ENCODE measurements around the gene CLIC6.

Gene CLIC6

DNA sequence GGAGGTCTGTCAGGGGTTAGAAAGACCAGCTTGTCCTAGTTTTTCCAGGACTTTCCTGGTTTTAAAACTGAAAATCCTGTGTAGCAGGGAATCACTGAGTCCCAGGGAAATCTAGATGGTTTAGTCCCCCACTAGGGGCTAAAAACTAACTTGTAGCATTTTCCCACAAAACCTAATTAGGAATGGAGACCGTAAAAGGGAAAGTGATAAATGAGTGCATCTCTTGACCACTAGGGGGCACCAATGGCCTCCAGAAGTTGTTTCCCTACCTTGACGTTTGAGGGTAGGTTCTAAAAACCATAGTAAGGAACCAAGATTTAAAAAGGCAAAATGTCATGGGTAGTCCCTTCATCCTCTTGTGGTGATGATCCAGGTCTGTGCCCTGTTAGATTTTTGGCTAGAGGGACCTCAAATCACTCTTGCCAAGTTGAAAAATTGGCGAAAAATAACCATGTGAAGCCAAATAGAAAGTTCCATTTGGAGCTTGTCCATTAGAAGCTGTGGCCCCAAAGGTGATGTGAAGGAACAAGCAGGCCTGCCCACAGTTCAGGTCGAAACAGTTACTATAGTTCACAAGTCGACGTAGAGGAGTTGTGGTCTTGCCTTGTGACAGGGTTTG, 24.5 kb downstream of the CLIC6 start:
- no peak for TF ChIP-seq MYC (IDR thresholded peaks at IDR 0.05; ENCODE audit: low read depth, low read length)
- TF ChIP-seq, protein P1, sequence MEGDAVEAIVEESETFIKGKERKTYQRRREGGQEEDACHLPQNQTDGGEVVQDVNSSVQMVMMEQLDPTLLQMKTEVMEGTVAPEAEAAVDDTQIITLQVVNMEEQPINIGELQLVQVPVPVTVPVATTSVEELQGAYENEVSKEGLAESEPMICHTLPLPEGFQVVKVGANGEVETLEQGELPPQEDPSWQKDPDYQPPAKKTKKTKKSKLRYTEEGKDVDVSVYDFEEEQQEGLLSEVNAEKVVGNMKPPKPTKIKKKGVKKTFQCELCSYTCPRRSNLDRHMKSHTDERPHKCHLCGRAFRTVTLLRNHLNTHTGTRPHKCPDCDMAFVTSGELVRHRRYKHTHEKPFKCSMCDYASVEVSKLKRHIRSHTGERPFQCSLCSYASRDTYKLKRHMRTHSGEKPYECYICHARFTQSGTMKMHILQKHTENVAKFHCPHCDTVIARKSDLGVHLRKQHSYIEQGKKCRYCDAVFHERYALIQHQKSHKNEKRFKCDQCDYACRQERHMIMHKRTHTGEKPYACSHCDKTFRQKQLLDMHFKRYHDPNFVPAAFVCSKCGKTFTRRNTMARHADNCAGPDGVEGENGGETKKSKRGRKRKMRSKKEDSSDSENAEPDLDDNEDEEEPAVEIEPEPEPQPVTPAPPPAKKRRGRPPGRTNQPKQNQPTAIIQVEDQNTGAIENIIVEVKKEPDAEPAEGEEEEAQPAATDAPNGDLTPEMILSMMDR (IDR thresholded peaks at IDR 0.05; ENCODE audit: low read depth, low read length) = peak; percentile 60
- H3K4me3 ChIP-seq (ENCODE audit: low read depth, low read length) = no peak overlapping the region
- DNase-seq (ENCODE audit: low read depth) = peak; percentile 71

DNA sequence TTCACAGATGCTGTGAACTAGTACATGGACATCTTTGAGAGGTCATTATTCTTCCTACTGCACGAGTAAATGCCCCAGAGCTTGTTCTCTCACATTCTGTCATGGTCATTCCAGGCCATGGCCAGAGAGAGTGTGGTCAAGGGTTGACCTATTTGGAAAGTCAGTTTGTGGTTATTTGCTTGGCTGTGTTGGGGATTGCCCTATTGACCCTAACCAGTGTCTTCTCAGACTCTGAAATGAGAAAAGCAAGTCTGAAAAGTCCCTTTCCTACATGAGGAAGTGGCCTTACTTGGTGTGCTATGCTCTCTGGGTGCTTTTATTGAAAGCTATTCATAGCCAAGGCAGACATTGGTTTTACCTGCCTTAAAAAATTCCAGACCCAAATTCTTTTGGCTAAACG, 26.6 kb downstream of the CLIC6 start:
- DNase-seq (ENCODE audit: low read depth) = no peak
- TF ChIP-seq MYC (IDR thresholded peaks at IDR 0.05; ENCODE audit: low read depth, low read length) (no peak), POLR2A (IDR thresholded peaks at IDR 0.05; ENCODE audit: extremely low read depth, insufficient read length) (no peak)
- TF ChIP-seq, protein P2, sequence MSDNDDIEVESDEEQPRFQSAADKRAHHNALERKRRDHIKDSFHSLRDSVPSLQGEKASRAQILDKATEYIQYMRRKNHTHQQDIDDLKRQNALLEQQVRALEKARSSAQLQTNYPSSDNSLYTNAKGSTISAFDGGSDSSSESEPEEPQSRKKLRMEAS (IDR thresholded peaks at IDR 0.05; ENCODE audit: low read depth, low read length) = no peak
- TF ChIP-seq, protein P1 (IDR thresholded peaks at IDR 0.05; ENCODE audit: low read depth, low read length) = no peak
- no peak overlapping the region for H3K4me3 ChIP-seq (ENCODE audit: low read depth, low read length)

DNA sequence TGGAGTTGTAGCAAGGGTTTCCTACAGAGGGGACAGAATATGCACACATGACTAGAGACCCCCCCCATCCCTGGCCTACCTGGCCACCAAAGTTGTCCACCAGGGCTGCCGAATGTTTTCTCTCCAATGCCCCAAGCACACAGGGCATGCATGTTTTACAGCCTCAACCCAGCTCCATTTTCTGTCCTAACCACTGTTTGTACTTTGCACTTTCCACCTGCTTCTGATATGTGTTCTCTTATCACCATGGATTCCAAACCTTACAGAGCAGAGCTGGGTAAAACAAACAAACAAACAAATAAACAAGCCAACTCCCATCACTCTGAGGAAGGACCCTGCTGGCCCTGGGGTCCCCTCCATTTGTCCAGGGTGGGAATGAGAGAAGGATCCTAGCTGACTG, 27.3 kb downstream of the CLIC6 start:
- DNase-seq (ENCODE audit: low read depth) = no peak
- no peak for TF ChIP-seq MYC (IDR thresholded peaks at IDR 0.05; ENCODE audit: low read depth, low read length)

DNA sequence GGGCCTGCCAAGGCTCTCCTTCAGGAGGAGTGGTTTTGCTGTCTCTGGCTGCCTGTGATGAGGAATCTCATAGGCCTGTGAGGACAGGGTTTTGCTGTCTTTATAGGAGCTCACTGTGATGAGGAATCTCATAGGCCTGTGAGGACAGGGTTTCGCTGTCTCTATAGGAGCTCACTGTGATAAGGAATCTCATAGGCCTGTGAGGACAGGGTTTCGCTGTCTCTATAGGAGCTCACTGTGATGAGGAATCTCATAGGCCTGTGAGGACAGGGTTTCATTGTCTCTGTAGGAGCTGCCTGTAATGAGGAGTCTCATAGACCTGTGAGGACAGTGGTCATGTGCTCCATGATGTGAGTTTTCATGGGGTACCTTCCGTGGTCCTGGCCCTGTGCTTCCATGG, 29.0 kb downstream of the CLIC6 start:
- no peak for DNase-seq (ENCODE audit: low read depth)
- no peak overlapping the region for H3K4me3 ChIP-seq (ENCODE audit: low read depth, low read length)
- TF ChIP-seq, protein P1 (IDR thresholded peaks at IDR 0.05; ENCODE audit: low read depth, low read length) = no peak
- TF ChIP-seq MYC (IDR thresholded peaks at IDR 0.05; ENCODE audit: low read depth, low read length) = no peak
- TF ChIP-seq, protein P2 (IDR thresholded peaks at IDR 0.05; ENCODE audit: low read depth, low read length) = no peak
- TF ChIP-seq POLR2A (IDR thresholded peaks at IDR 0.05; ENCODE audit: extremely low read depth, insufficient read length) = no peak

More for the DNA sequence above, 27.3 kb downstream of the CLIC6 start:
- no peak overlapping the region for H3K4me3 ChIP-seq (ENCODE audit: low read depth, low read length)

DNA sequence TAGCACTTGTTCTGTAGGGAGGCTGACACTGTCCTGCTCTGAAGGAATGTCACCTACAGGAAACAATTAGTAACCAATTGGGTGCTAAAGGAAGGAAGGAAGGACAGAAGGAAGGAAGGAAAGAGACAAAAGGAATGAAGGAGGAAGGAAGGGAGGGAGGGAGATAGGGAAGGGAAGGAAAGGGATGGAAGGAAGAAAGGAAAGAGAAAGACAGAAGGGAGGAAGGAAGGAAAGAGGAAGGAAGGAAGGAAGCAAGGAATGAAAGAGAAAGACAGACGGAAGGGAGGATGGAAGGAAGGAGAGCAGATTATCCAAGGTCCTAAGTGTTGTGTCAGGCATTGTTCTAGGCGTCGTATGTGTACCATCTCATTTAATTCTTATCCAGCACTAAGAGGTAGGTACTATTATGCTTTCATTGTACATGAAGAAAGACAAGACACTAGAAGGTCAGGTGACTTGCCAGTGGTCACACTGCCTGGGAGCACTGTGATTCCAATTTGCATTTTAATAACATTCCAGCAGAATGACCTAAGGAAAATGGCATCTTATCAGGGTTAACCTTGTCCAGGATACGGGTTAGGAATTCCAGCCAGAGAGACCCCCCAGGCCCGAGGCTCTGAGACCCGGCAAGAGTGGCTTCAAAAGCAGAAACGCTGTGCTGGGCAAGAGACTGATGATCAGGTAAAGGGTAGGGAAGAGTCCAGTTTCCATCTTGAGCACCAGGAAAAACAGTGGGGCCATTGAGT, 29.6 kb downstream of the CLIC6 start:
- no peak for DNase-seq (ENCODE audit: low read depth)
- no peak overlapping the region for H3K4me3 ChIP-seq (ENCODE audit: low read depth, low read length)
- TF ChIP-seq, protein P1 (IDR thresholded peaks at IDR 0.05; ENCODE audit: low read depth, low read length) = no peak
- TF ChIP-seq MYC (IDR thresholded peaks at IDR 0.05; ENCODE audit: low read depth, low read length) (no peak), POLR2A (IDR thresholded peaks at IDR 0.05; ENCODE audit: extremely low read depth, insufficient read length) (no peak)
- TF ChIP-seq, protein P2 (IDR thresholded peaks at IDR 0.05; ENCODE audit: low read depth, low read length) = no peak

DNA sequence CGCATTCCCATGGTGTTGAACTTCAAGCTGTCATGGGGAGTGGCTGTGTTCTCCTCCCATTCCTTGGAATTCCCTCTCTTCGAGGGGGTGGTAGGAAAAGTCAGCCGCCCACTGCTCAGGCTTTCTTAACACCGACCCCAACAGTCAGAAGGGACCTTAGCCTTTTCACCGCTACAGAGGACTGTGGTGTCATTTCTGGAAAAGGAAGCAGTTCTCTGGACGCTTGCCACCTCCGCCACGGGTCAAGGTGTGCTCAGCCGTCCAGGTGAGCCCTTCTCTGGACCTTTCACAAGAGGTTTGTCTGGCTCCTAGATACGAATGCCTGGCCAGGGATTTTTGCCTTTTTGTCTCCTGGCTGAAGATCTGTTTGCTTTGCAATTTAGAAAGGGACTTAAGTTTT, 31.8 kb downstream of the CLIC6 start:
- TF ChIP-seq, protein P1 (IDR thresholded peaks at IDR 0.05; ENCODE audit: low read depth, low read length) = no peak
- TF ChIP-seq, protein P2 (IDR thresholded peaks at IDR 0.05; ENCODE audit: low read depth, low read length) = no peak
- no peak for TF ChIP-seq MYC (IDR thresholded peaks at IDR 0.05; ENCODE audit: low read depth, low read length)
- TF ChIP-seq POLR2A (IDR thresholded peaks at IDR 0.05; ENCODE audit: extremely low read depth, insufficient read length) = no peak
- no peak for DNase-seq (ENCODE audit: low read depth)
- no peak overlapping the region for H3K4me3 ChIP-seq (ENCODE audit: low read depth, low read length)
